ENCODE measurements around the gene TRAPPC5. TPM values are rescaled to one million over a fixed set of nuclear protein-coding genes. Genes with fewer than 3 reads are reported as not detected.

The TRAPPC5 gene
- total and polyA plus RNA-seq, 2 experiments from 2014 or later = 78.3 to 252 TPM

GRCh38 chr19:7737215-7737614 is 56.6 kb downstream of the TRAPPC5 start:
- Histone ChIP-seq H3K4me3 (no peak overlapping the region), H3K4me1 (ENCODE audit: insufficient read depth) (no peaks in the 10 kb centered on the region), H2AFZ (peak overlapping the region; percentile 56; the same call in 1 of the 2 replicates), H3F3A (replicated peaks; ENCODE audit: low read depth) (no peaks in the 10 kb centered on the region), H3K27me3 (ENCODE audit: insufficient read depth) (peaks cover 4% of the 10 kb centered on the region; the same call in 1 of the 2 replicates), H3K4me2 (no peak overlapping the region), H3K27ac (ENCODE audit: low read depth) (no peak overlapping the region), H3K36me3 (ENCODE audit: insufficient read depth) (no peaks in the 10 kb centered on the region), H4K20me1 (replicated peaks; ENCODE audit: insufficient read depth) (no peaks in the 10 kb centered on the region), H3K9me2 (ENCODE audit: insufficient read depth) (no peaks in the 10 kb centered on the region), H3K79me2 (replicated peaks; ENCODE audit: insufficient read depth) (no peaks in the 10 kb centered on the region)
- Mint-ChIP-seq H3K4me1 (peaks cover 4% of the 10 kb centered on the region; the same call in 1 of the 3 replicates), H3K4me3 (no peak overlapping the region), H3K27me3 (ENCODE audit: insufficient read depth, low read depth, poor library complexity) (peaks cover under 1% of the 10 kb centered on the region), H3K27ac (no peak overlapping the region), H3K36me3 (ENCODE audit: low read depth) (no peaks in the 10 kb centered on the region), H3K9me3 (no peaks in the 10 kb centered on the region; the same call in 2 of the 3 replicates)
- TF ChIP-seq CREB1 (CRISPR knock-in tag; IDR thresholded peaks at IDR 0.05; ENCODE audit: low read depth) (no peak), EZH2 (IDR thresholded peaks at IDR 0.05; ENCODE audit: low read depth, unreplicated experiment) (no peak), NANOG (IDR thresholded peaks at IDR 0.05; ENCODE audit: borderline replicate concordance) (no peak)
- TF ChIP-seq, protein P1, sequence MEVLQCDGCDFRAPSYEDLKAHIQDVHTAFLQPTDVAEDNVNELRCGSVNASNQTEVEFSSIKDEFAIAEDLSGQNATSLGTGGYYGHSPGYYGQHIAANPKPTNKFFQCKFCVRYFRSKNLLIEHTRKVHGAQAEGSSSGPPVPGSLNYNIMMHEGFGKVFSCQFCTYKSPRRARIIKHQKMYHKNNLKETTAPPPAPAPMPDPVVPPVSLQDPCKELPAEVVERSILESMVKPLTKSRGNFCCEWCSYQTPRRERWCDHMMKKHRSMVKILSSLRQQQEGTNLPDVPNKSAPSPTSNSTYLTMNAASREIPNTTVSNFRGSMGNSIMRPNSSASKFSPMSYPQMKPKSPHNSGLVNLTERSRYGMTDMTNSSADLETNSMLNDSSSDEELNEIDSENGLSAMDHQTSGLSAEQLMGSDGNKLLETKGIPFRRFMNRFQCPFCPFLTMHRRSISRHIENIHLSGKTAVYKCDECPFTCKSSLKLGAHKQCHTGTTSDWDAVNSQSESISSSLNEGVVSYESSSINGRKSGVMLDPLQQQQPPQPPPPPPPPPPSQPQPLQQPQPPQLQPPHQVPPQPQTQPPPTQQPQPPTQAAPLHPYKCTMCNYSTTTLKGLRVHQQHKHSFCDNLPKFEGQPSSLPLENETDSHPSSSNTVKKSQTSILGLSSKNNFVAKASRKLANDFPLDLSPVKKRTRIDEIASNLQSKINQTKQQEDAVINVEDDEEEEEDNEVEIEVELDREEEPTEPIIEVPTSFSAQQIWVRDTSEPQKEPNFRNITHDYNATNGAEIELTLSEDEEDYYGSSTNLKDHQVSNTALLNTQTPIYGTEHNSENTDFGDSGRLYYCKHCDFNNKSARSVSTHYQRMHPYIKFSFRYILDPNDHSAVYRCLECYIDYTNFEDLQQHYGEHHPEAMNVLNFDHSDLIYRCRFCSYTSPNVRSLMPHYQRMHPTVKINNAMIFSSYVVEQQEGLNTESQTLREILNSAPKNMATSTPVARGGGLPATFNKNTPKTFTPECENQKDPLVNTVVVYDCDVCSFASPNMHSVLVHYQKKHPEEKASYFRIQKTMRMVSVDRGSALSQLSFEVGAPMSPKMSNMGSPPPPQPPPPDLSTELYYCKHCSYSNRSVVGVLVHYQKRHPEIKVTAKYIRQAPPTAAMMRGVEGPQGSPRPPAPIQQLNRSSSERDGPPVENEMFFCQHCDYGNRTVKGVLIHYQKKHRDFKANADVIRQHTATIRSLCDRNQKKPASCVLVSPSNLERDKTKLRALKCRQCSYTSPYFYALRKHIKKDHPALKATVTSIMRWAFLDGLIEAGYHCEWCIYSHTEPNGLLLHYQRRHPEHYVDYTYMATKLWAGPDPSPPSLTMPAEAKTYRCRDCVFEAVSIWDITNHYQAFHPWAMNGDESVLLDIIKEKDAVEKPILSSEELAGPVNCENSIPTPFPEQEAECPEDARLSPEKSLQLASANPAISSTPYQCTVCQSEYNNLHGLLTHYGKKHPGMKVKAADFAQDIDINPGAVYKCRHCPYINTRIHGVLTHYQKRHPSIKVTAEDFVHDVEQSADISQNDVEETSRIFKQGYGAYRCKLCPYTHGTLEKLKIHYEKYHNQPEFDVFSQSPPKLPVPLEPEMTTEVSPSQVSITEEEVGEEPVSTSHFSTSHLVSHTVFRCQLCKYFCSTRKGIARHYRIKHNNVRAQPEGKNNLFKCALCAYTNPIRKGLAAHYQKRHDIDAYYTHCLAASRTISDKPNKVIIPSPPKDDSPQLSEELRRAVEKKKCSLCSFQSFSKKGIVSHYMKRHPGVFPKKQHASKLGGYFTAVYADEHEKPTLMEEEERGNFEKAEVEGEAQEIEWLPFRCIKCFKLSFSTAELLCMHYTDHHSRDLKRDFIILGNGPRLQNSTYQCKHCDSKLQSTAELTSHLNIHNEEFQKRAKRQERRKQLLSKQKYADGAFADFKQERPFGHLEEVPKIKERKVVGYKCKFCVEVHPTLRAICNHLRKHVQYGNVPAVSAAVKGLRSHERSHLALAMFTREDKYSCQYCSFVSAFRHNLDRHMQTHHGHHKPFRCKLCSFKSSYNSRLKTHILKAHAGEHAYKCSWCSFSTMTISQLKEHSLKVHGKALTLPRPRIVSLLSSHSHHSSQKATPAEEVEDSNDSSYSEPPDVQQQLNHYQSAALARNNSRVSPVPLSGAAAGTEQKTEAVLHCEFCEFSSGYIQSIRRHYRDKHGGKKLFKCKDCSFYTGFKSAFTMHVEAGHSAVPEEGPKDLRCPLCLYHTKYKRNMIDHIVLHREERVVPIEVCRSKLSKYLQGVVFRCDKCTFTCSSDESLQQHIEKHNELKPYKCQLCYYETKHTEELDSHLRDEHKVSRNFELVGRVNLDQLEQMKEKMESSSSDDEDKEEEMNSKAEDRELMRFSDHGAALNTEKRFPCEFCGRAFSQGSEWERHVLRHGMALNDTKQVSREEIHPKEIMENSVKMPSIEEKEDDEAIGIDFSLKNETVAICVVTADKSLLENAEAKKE (CRISPR knock-in tag; IDR thresholded peaks at IDR 0.05) = no peak
- ATAC-seq (no peak), DNase-seq (ENCODE audit: low spot score) (peak; percentile 23)

Other genes with a start within 250 kb of the TRAPPC5 start
- 1.2 and 2.2 TPM in 2 replicates for gene PEX11G, start 191.8 kb upstream of the TRAPPC5 start, total RNA-seq (2014; rRNA removed; shearing (Covaris generic))
- 2.2 and 3.1 TPM in 2 replicates for gene PEX11G, start 191.8 kb upstream of the TRAPPC5 start, polyA plus RNA-seq (2016; fragmentation: Nextera tagmentation; extraction: Ambion mirVana)
- 36.7 and 52.9 TPM in 2 replicates for gene ZNF358, start 164.7 kb upstream of the TRAPPC5 start, total RNA-seq (2014; rRNA removed; shearing (Covaris generic))
- 23.8 and 28.2 TPM in 2 replicates for gene ZNF358, start 164.7 kb upstream of the TRAPPC5 start, polyA plus RNA-seq (2016; fragmentation: Nextera tagmentation; extraction: Ambion mirVana)
- 7.2 and 11.0 TPM in 2 replicates for gene MCOLN1, start 158.2 kb upstream of the TRAPPC5 start, total RNA-seq (2014; rRNA removed; shearing (Covaris generic))
- gene MCOLN1, start 158.2 kb upstream of the TRAPPC5 start, polyA plus RNA-seq (2016; fragmentation: Nextera tagmentation; extraction: Ambion mirVana) = 16.1 and 16.2 TPM in 2 replicates
- gene PNPLA6, start 145.1 kb upstream of the TRAPPC5 start, total RNA-seq (2014; rRNA removed; shearing (Covaris generic)) = 135 and 147 TPM in 2 replicates
- gene PNPLA6, start 145.1 kb upstream of the TRAPPC5 start, polyA plus RNA-seq (2016; fragmentation: Nextera tagmentation; extraction: Ambion mirVana) = 66.6 and 74.1 TPM in 2 replicates
- 29.9 and 32.2 TPM in 2 replicates for gene CAMSAP3, start 85.0 kb upstream of the TRAPPC5 start, total RNA-seq (2014; rRNA removed; shearing (Covaris generic))
- gene CAMSAP3, start 85.0 kb upstream of the TRAPPC5 start, polyA plus RNA-seq (2016; fragmentation: Nextera tagmentation; extraction: Ambion mirVana) = 6.4 and 10.2 TPM in 2 replicates
- 65.2 and 69.0 TPM in 2 replicates for gene XAB2, start 51.3 kb upstream of the TRAPPC5 start, total RNA-seq (2014; rRNA removed; shearing (Covaris generic))
- 18.4 and 20.0 TPM in 2 replicates for gene XAB2, start 51.3 kb upstream of the TRAPPC5 start, polyA plus RNA-seq (2016; fragmentation: Nextera tagmentation; extraction: Ambion mirVana)
- 8.6 and 9.9 TPM in 2 replicates for gene PET100, start 51.0 kb upstream of the TRAPPC5 start, total RNA-seq (2014; rRNA removed; shearing (Covaris generic))
- gene PET100, start 51.0 kb upstream of the TRAPPC5 start, polyA plus RNA-seq (2016; fragmentation: Nextera tagmentation; extraction: Ambion mirVana) = 636 and 765 TPM in 2 replicates
- gene PCP2, start 47.1 kb upstream of the TRAPPC5 start, total RNA-seq (2014; rRNA removed; shearing (Covaris generic)) = not detected in 2 replicates
- gene PCP2, start 47.1 kb upstream of the TRAPPC5 start, polyA plus RNA-seq (2016; fragmentation: Nextera tagmentation; extraction: Ambion mirVana) = 0.40 TPM in 1 of 2 replicates, not detected in the other
- gene STXBP2, start 43.7 kb upstream of the TRAPPC5 start, total RNA-seq (2014; rRNA removed; shearing (Covaris generic)) = 37.6 and 55.8 TPM in 2 replicates
- 42.6 and 45.0 TPM in 2 replicates for gene STXBP2, start 43.7 kb upstream of the TRAPPC5 start, polyA plus RNA-seq (2016; fragmentation: Nextera tagmentation; extraction: Ambion mirVana)
- not detected in 2 replicates for gene RETN, start 11.8 kb upstream of the TRAPPC5 start, total RNA-seq (2014; rRNA removed; shearing (Covaris generic))
- not detected in 2 replicates for gene RETN, start 11.8 kb upstream of the TRAPPC5 start, polyA plus RNA-seq (2016; fragmentation: Nextera tagmentation; extraction: Ambion mirVana)
- gene MCEMP1, start 3.7 kb upstream of the TRAPPC5 start, total RNA-seq (2014; rRNA removed; shearing (Covaris generic)) = not detected in 2 replicates
- not detected in 2 replicates for gene MCEMP1, start 3.7 kb upstream of the TRAPPC5 start, polyA plus RNA-seq (2016; fragmentation: Nextera tagmentation; extraction: Ambion mirVana)
- gene FCER2, start 21.3 kb downstream of the TRAPPC5 start, total RNA-seq (2014; rRNA removed; shearing (Covaris generic)) = not detected in 2 replicates
- gene FCER2, start 21.3 kb downstream of the TRAPPC5 start, polyA plus RNA-seq (2016; fragmentation: Nextera tagmentation; extraction: Ambion mirVana) = 0.29 and 0.38 TPM in 2 replicates
- gene CLEC4G, start 51.3 kb downstream of the TRAPPC5 start, total RNA-seq (2014; rRNA removed; shearing (Covaris generic)) = 0.23 and 0.52 TPM in 2 replicates
- gene CLEC4G, start 51.3 kb downstream of the TRAPPC5 start, polyA plus RNA-seq (2016; fragmentation: Nextera tagmentation; extraction: Ambion mirVana) = 0.65 and 0.70 TPM in 2 replicates
- gene CD209, start 66.7 kb downstream of the TRAPPC5 start, total RNA-seq (2014; rRNA removed; shearing (Covaris generic)) = 0.35 TPM in 1 of 2 replicates, not detected in the other
- not detected in 2 replicates for gene CD209, start 66.7 kb downstream of the TRAPPC5 start, polyA plus RNA-seq (2016; fragmentation: Nextera tagmentation; extraction: Ambion mirVana)
- not detected in 2 replicates for gene CLEC4M, start 82.4 kb downstream of the TRAPPC5 start, total RNA-seq (2014; rRNA removed; shearing (Covaris generic))
- not detected in 2 replicates for gene CLEC4M, start 82.4 kb downstream of the TRAPPC5 start, polyA plus RNA-seq (2016; fragmentation: Nextera tagmentation; extraction: Ambion mirVana)
- 14.0 and 16.2 TPM in 2 replicates for gene EVI5L, start 149.4 kb downstream of the TRAPPC5 start, total RNA-seq (2014; rRNA removed; shearing (Covaris generic))
- gene EVI5L, start 149.4 kb downstream of the TRAPPC5 start, polyA plus RNA-seq (2016; fragmentation: Nextera tagmentation; extraction: Ambion mirVana) = 4.3 and 4.5 TPM in 2 replicates
- 12.1 and 17.6 TPM in 2 replicates for gene PRR36, start 193.6 kb downstream of the TRAPPC5 start, total RNA-seq (2014; rRNA removed; shearing (Covaris generic))
- 17.9 and 22.3 TPM in 2 replicates for gene PRR36, start 193.6 kb downstream of the TRAPPC5 start, polyA plus RNA-seq (2016; fragmentation: Nextera tagmentation; extraction: Ambion mirVana)
- gene LRRC8E, start 207.7 kb downstream of the TRAPPC5 start, total RNA-seq (2014; rRNA removed; shearing (Covaris generic)) = 4.5 and 4.8 TPM in 2 replicates
- gene LRRC8E, start 207.7 kb downstream of the TRAPPC5 start, polyA plus RNA-seq (2016; fragmentation: Nextera tagmentation; extraction: Ambion mirVana) = 0.29 and 1.3 TPM in 2 replicates
- 22.6 and 23.2 TPM in 2 replicates for gene MAP2K7, start 223.0 kb downstream of the TRAPPC5 start, total RNA-seq (2014; rRNA removed; shearing (Covaris generic))
- 11.3 and 12.2 TPM in 2 replicates for gene MAP2K7, start 223.0 kb downstream of the TRAPPC5 start, polyA plus RNA-seq (2016; fragmentation: Nextera tagmentation; extraction: Ambion mirVana)
- 1.7 and 5.6 TPM in 2 replicates for gene TGFBR3L, start 234.0 kb downstream of the TRAPPC5 start, total RNA-seq (2014; rRNA removed; shearing (Covaris generic))
- gene TGFBR3L, start 234.0 kb downstream of the TRAPPC5 start, polyA plus RNA-seq (2016; fragmentation: Nextera tagmentation; extraction: Ambion mirVana) = 6.2 and 7.0 TPM in 2 replicates
- 17.2 and 25.1 TPM in 2 replicates for gene SNAPC2, start 239.5 kb downstream of the TRAPPC5 start, total RNA-seq (2014; rRNA removed; shearing (Covaris generic))
- 16.4 and 17.1 TPM in 2 replicates for gene SNAPC2, start 239.5 kb downstream of the TRAPPC5 start, polyA plus RNA-seq (2016; fragmentation: Nextera tagmentation; extraction: Ambion mirVana)
- gene CTXN1, start 245.3 kb downstream of the TRAPPC5 start, total RNA-seq (2014; rRNA removed; shearing (Covaris generic)) = 52.4 and 53.1 TPM in 2 replicates
- gene CTXN1, start 245.3 kb downstream of the TRAPPC5 start, polyA plus RNA-seq (2016; fragmentation: Nextera tagmentation; extraction: Ambion mirVana) = 22.3 and 22.5 TPM in 2 replicates